GM18526 (cell line): ENCODE data around the gene BBX.

Source experiments
- POLR2A ChIP-seq: IDR thresholded peaks from 3 replicates; pipeline ENCODE4 v1.6.1; 2011; ENCODE audit not compliant: insufficient read length; ENCODE audit errors: extremely low read depth

Gene BBX

DNA sequence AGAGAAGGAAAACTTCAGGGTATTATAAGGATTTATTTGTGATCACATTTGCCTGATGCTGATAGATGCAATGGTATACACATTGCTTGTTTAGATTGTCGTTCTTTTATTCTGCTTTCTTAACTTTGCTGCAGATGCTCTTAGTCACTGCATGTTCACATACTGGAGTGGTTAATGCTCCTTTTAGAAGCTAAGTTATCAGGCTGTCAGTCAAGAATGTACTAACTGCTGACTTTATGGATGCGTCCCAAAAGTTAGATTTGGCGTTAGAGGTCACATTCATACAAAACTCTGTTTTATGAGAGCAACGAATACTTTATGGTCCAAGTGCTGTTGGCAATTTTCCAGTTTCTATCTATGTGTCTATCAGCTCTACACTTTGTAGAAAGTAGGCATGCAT, 160.7 kb downstream of the BBX start:
- no peak for TF ChIP-seq POLR2A

- no peak for TF ChIP-seq POLR2A
Observed at GRCh38 chr3:107684431-107684925, 161.7 kb downstream of the BBX start.

GRCh38 chr3:107685383-107685782, 162.6 kb downstream of the BBX start:
- no peak for TF ChIP-seq POLR2A

DNA sequence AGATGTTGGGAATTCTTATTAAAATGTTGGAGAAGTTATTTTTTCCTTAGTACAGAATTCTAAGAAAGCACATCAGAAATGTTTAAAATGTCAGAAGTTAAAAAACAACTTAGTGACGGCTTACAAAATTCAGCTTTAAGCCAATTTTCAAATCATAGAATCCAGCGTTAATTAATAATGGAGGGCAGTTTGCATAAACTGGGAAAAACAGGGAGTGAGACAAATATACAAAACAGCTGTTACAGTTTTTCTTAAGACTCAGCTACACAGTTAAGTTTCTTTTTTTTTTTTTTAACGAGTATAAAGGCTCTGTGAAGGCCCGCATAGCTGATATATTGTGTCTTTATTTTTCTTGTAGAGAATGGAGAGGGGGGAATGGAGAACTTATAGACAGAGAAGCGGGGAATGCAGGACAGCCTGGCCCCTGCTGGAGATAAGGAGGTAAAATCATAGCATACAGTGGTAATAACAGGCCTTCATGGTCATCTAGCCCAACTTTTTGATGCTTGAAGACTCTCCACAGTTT, 164.4 kb downstream of the BBX start:
- TF ChIP-seq POLR2A, result no peak

- no peak for TF ChIP-seq POLR2A
Observed at GRCh38 chr3:107689355-107689754, 166.6 kb downstream of the BBX start.

DNA sequence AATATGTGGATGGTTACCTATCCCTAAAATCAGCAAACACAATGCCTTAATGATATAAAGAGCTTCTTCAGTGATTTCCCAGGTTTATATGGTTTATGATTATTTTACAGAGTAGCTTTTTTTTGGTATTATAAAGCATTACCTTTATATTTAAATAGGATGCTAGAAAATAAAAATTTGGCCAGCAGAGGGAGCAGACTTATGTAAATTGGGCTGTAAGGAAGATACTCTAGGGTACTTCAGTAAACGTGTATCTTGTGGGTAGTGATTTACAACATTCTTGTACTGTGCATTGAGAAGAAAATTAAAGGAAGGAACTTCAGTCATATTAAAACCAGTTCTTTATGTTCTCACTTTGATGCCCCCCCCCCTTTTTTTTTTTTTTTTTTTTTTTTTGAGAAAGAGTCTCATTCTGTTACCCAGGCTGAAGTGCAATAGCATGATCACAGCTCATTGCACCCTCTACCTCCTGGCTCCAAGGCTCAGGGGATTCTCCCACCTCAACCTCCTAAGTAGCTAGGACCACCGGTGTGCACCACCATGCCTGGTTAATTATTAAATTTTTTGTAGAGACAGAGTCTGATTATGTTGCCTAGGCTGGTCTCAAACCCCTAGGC, 167.9 kb downstream of the BBX start:
- no peak for TF ChIP-seq POLR2A

DNA sequence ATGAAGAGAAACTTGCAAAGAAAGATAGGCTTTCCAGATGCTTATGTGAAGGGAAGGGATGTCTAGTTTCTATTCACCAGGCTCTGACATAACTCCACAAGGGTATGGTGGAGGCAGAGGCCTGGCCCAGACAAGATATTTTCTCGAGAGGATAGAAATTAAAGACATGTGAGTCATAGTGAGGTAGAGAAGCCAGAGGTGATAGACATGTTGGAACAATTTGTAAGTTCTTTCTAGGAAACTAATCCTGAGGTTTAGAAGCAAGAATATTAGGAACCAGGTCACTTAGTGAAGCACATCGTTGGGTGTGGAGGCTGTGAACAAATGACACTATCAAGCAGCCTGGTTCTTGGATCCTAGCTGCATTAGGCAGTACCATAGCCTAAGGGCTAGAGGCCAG, 176.9 kb downstream of the BBX start:
- TF ChIP-seq POLR2A, result no peak

- TF ChIP-seq POLR2A, result no peak
Observed at GRCh38 chr3:107701299-107701698, 178.5 kb downstream of the BBX start.

DNA sequence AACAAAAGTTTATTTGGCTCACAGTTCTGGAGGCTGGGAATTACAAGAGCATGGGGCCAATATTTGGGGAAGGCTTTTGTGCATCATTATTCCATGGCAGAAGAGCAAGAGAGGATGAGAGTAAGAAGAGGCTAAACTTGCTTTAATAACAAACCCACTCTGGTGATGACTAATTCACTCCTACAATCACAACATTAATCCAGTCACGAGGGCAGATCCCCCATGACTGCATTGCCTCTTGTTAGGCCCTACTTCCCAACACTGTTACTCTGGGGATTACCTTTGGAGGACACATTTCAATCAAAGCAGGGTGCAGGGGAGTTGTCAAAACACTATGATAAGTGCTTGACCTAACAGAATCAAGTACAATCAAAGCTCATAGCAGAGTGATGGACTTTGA, 181.7 kb downstream of the BBX start:
- no peak for TF ChIP-seq POLR2A

DNA sequence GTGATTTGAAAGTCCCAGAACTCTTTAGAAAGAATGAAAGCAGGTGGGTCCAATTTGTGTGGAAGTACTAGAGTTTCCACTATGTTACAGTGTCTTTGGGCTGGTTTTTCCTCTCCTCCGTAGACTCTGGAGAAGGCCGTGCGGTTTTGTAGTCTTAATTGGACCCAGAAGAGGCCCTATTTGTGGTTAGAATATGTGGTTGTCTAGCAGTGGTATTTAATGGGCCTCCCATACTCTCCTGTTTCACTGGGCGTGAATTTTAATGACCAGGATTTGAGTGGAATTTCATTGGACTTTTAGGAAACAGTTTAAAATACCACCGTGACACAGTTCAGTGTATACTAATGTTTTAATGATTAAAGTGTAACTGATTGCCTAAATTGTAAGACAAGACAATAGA, 182.3 kb downstream of the BBX start:
- no peak for TF ChIP-seq POLR2A

GRCh38 chr3:107710851-107711250, 188.1 kb downstream of the BBX start:
- TF ChIP-seq POLR2A, result no peak

DNA sequence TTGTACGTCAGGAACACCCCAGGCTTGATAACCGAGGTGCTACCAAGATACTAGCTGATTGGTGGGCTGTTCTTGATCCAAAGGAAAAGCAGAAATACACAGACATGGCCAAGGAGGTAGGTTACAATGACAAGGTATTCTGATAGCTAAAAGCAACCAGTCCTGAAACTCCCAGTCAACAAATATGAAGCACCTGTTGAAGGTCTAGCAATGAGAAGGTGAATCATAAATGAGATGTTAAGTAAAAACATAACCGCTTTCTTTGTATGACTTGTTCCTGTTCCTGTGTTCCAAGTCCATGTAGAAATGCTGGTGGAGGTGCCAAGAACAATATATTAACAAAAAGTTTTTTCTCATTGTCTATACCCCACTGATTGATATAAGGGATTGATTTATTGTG, 194.0 kb downstream of the BBX start:
- TF ChIP-seq POLR2A, result no peak

GRCh38 chr3:107718547-107718946, 195.8 kb downstream of the BBX start:
- no peak for TF ChIP-seq POLR2A

DNA sequence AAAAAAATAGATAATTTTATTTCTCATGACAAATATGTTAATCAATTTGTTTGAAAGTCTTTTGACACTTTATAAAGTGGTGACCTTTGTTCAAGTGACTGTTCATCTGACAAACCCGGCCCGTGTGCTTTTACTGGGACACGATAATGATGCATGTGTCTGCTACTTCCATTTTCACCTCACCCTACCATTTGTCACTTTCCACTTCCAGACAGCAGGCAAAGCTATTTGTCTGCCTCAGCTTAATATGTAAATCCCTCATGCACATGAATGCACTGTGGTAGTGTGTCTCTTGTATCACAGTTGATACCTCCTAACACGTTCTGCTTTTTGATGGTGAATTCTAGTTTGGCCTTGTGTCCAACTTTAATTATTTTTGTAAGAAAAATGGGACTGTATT, 204.3 kb downstream of the BBX start:
- no peak for TF ChIP-seq POLR2A

- no peak for TF ChIP-seq POLR2A
Observed at GRCh38 chr3:107729686-107730085, 206.9 kb downstream of the BBX start.

DNA sequence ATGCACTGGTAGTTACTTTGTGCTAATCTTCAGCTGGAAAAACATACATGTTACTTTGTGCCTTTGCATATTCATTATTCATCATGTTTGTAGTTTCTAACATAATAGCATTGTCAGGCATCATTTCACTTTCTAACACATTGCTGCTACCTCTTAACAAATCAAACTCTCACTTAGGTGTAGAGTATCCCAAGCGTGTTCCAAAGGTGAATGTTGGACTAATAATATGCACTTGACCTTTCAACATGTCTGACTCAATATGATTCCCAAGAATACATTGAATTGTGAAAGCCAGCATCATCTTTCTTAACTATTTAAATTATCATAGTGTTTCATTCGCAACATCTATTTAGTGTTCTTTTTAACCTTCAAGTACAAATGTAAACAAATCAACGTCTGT, 211.6 kb downstream of the BBX start:
- TF ChIP-seq POLR2A, result no peak

DNA sequence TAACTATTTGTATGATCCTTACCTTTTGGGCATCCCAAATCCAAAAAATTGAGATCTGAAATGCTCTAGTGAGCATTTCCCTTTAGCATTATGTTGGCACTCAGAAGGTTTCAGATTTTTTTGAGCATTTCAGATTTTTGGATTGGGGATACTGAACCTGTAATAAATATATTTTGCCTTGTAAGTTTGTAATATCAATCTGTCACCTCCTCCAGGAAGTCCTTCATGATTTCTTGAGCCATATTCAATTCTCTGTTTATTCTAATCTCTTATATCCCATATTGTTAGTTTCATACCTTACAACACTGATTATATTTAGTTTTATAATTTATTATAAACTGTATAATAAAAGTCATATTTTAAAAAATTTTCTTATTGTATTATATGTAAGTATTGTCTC, 215.2 kb downstream of the BBX start:
- TF ChIP-seq POLR2A, result no peak
